GM06990 (cell line): ENCODE data around the gene RAB37.

ENCODE experiments used
- DNase-seq: peaks from one replicate; pipeline ENCODE4 v3.0.0-alpha.2; 2011; ENCODE audit not compliant: insufficient read length; ENCODE audit errors: extremely low read depth
- H3K27me3 ChIP-seq: replicated peaks from 2 replicates; pipeline ENCODE4 v1.6.0; 2011; ENCODE audit warnings: low read length; ENCODE audit not compliant: control insufficient read depth, insufficient read depth
- H3K36me3 ChIP-seq: 2 replicates; pipeline ENCODE4 v1.5.1; 2011; ENCODE audit warnings: low read length; ENCODE audit not compliant: control insufficient read depth, insufficient read depth
- H3K4me3 ChIP-seq: replicated peaks from 2 replicates; pipeline ENCODE4 v1.5.1; 2011; ENCODE audit warnings: low read depth, mild to moderate bottlenecking, control low read depth, low read length
- TF ChIP-seq, protein P1 (sequence below): IDR thresholded peaks from 2 replicates; pipeline ENCODE4 v1.5.1; 2011; ENCODE audit warnings: low read length, control low read depth, mild to moderate bottlenecking, inconsistent platforms; ENCODE audit not compliant: insufficient read depth, poor library complexity, severe bottlenecking

The RAB37 gene

DNA sequence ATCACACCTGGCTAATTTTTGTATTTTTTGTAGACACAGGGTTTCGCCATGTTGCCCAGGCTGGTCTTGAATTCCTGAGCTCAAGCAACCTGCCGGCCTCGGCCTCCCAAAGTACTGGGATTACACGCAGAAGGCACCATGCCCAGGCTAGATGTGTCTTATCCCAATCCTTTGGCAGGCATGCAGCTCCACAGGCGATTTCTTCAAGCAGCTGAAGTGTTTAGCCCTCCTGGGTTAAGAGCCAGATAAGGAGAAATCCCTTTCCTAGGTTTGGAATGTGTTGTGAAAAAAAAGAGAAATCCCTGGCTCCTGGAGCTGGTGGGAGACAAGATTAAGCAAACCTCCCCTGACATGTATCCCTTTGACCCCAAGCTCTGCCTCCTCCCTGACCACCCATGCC is 9.3 kb downstream of the RAB37 start:
- Histone ChIP-seq H3K4me3 (no peak overlapping the region), H3K27me3 (no peaks in the 10 kb centered on the region), H3K36me3 (no peaks in the 10 kb centered on the region)
- TF ChIP-seq, protein P1, sequence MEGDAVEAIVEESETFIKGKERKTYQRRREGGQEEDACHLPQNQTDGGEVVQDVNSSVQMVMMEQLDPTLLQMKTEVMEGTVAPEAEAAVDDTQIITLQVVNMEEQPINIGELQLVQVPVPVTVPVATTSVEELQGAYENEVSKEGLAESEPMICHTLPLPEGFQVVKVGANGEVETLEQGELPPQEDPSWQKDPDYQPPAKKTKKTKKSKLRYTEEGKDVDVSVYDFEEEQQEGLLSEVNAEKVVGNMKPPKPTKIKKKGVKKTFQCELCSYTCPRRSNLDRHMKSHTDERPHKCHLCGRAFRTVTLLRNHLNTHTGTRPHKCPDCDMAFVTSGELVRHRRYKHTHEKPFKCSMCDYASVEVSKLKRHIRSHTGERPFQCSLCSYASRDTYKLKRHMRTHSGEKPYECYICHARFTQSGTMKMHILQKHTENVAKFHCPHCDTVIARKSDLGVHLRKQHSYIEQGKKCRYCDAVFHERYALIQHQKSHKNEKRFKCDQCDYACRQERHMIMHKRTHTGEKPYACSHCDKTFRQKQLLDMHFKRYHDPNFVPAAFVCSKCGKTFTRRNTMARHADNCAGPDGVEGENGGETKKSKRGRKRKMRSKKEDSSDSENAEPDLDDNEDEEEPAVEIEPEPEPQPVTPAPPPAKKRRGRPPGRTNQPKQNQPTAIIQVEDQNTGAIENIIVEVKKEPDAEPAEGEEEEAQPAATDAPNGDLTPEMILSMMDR, result no peak
- no peak for DNase-seq

DNA sequence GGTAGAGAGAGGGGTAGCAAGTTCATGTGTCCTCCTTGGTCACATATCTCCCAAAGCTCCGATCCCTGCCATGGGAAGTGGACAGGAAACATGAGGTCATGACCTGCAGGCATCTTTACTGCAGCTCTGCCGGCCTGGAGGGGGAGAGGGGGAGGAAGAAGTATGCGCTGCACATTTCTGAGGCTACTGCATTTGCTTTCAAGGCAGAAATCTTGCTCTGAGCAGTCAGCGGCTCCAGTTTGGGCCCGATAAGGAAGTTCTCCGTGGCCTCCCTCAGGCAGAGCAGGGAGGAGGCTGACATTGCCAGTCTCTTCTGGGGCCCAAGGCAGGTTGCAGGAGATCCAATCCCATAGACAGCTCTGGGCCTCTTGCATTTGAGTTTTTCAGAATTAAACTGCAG is 9.9 kb downstream of the RAB37 start:
- TF ChIP-seq, protein P1, result no peak
- no peak for DNase-seq

DNA sequence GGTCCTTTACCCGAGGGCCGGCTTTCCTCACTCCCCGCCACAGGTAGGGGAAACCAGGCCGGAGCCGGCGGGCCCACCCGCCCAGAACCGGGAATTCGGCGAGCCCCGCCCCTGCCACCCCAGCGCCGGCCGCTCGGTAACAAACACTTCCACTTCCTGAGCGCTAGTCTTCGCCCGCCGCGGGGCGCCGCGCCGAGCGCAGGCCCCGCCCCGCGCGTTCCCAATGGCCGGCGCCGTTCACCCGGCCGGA is 11.1 kb downstream of the RAB37 start:
- TF ChIP-seq, protein P1, result no peak
- no peaks in the 10 kb centered on the region for H3K36me3 ChIP-seq
- DNase-seq, result no peak
- peak overlapping the region; percentile 58 for H3K4me3 ChIP-seq
- no peaks in the 10 kb centered on the region for H3K27me3 ChIP-seq

More for the DNA sequence above, 9.9 kb downstream of the RAB37 start:
- H3K4me3 ChIP-seq, result no peak overlapping the region
- no peaks in the 10 kb centered on the region for H3K36me3 ChIP-seq
- H3K27me3 ChIP-seq, result no peaks in the 10 kb centered on the region

DNA sequence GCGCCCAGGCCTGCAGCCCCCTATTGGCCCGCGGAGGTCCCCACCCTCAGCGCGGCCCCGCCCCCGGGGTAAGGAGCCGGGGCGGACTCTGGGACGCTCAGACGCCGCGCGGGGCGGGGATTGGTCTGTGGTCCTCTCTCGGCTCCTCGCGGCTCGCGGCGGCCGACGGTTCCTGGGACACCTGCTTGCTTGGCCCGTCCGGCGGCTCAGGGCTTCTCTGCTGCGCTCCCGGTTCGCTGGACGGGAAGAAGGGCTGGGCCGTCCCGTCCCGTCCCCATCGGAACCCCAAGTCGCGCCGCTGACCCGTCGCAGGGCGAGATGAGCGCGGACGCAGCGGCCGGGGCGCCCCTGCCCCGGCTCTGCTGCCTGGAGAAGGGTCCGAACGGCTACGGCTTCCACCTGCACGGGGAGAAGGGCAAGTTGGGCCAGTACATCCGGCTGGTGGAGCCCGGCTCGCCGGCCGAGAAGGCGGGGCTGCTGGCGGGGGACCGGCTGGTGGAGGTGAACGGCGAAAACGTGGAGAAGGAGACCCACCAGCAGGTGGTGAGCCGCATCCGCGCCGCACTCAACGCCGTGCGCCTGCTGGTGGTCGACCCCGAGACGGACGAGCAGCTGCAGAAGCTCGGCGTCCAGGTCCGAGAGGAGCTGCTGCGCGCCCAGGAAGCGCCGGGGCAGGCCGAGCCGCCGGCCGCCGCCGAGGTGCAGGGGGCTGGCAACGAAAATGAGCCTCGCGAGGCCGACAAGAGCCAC is 11.6 kb downstream of the RAB37 start, which contains the start of gene NHERF1:
TSS of gene NHERF1 (plus strand) at position 100 of the 750 bp plus-strand sequence. CDS start at position 319, 219 bp downstream.
- peak; percentile 97 for DNase-seq
- TF ChIP-seq, protein P1, result peak; percentile 15
- Histone ChIP-seq H3K36me3 (no peaks in the 10 kb centered on the region), H3K27me3 (no peaks in the 10 kb centered on the region), H3K4me3 (peak within 1 kb of the TSS; percentile 92)

DNA sequence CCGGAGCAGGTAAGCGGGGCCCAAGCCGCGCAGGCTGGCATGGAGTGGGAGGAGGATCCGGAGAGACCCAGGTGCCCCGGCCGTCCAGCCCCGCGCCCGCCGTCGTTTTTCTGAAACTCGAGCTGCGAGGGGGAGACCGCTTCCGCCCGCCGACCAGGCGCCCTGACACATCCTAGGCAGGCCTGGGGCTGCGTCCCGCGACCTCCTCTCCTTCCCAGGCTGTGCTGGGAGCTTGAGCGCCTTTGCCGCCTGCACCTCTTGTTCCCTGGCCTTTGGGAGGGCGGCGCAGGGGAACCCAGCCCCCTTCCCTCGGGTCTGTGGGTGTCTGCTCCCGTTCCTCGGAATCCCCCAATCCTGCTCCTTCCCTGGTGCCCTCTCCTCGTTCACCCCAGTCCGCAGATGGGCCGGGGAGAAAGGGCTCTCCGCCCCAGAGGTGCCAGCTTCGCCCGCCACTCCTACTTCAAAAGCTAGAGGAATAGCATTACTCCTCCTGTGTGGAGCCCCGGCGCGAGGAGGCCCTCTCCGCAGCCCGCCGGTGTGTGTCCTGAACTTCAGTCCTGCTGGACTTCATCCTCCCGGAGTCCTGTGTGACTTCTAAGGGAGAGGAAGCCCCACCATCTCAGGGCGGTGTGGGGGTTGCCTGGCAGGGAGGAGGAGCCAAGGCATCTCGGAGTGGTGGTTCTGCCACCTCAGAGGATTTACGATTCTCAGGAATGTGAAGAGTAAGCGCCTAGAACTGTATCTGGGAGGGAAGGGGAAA is 12.4 kb downstream of the RAB37 start:
- Histone ChIP-seq H3K36me3 (no peaks in the 10 kb centered on the region; the same call in 1 of the 2 replicates), H3K27me3 (no peaks in the 10 kb centered on the region), H3K4me3 (peak overlapping the region; percentile 92)
- no peak for DNase-seq
- TF ChIP-seq, protein P1, result no peak

DNA sequence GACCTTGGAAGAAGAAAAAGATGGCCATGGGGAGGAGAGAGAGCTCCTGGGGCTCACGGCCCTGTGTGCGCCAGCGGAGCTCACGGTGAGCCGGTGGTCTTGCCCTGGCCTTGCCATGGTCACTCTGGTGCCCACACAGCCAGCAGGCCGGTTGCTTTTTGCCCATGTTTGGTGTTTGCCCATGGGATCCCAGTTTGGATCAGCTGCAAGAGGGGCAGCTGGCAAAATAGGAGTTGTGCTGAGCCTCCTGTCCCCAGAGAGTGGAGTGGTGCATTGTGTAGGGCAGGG is 12.9 kb downstream of the RAB37 start:
- Histone ChIP-seq H3K27me3 (no peaks in the 10 kb centered on the region), H3K36me3 (no peaks in the 10 kb centered on the region; the same call in 1 of the 2 replicates), H3K4me3 (peak overlapping the region; percentile 92)
- TF ChIP-seq, protein P1, result no peak
- DNase-seq, result no peak
